Activated CD8-positive, alpha-beta memory T cell treated with anti-CD3 and anti-CD28 coated beads, Interleukin-2, amount 50 U/mL, for 24 hours (primary cell): ENCODE results near the gene OTUD4.
"Not testable (repeated sequence)": the region's sequence is repeated elsewhere in the genome, so short reads cannot be mapped to it uniquely, and the experiment has no call there.

ENCODE experiments used
- DNase-seq: peaks from one replicate; pipeline ENCODE4 v3.0.0-alpha.2; 2020; ENCODE audit errors: extremely low read depth

Gene OTUD4

GRCh38 chr4:145179861-145180297 lies 510 bp downstream of the OTUD4 start:
- not testable (repeated sequence) for DNase-seq

GRCh38 chr4:145179281-145179860 lies 1.0 kb downstream of the OTUD4 start:
- DNase-seq = peak; percentile 50

- DNase-seq = no peak
Measured at GRCh38 chr4:145178740-145179280, 1.6 kb downstream of the OTUD4 start.

GRCh38 chr4:145177906-145178538 lies 2.4 kb downstream of the OTUD4 start:
- DNase-seq = no peak

GRCh38 chr4:145177511-145177905 lies 2.9 kb downstream of the OTUD4 start:
- DNase-seq = no peak

GRCh38 chr4:145176641-145177432 lies 3.6 kb downstream of the OTUD4 start:
- no peak for DNase-seq

GRCh38 chr4:145171911-145172310 lies 8.5 kb downstream of the OTUD4 start:
- DNase-seq = no peak

- DNase-seq = no peak
Measured at GRCh38 chr4:145170223-145170622, 10.2 kb downstream of the OTUD4 start.

GRCh38 chr4:145168581-145169187 lies 11.7 kb downstream of the OTUD4 start:
- DNase-seq = no peak

GRCh38 chr4:145167887-145168286 lies 12.5 kb downstream of the OTUD4 start:
- no peak for DNase-seq

GRCh38 chr4:145161549-145161948 lies 18.8 kb downstream of the OTUD4 start:
- DNase-seq = no peak

- DNase-seq = no peak
Measured at GRCh38 chr4:145156986-145157385, 23.4 kb downstream of the OTUD4 start.

- DNase-seq = no peak
Measured at GRCh38 chr4:145155268-145155870, 25.0 kb downstream of the OTUD4 start.

GRCh38 chr4:145154573-145154972 lies 25.8 kb downstream of the OTUD4 start:
- no peak for DNase-seq

- DNase-seq = no peak
Measured at GRCh38 chr4:145153904-145154298, 26.5 kb downstream of the OTUD4 start.

- no peak for DNase-seq
Measured at GRCh38 chr4:145153181-145153903, 27.0 kb downstream of the OTUD4 start.

GRCh38 chr4:145148980-145149379 lies 31.4 kb downstream of the OTUD4 start:
- DNase-seq = no peak

- DNase-seq = not testable (repeated sequence)
Measured at GRCh38 chr4:145136219-145136618, 44.2 kb downstream of the OTUD4 start.

- DNase-seq = no peak
Measured at GRCh38 chr4:145132511-145133098, 47.8 kb downstream of the OTUD4 start.

- DNase-seq = no peak
Measured at GRCh38 chr4:145131848-145132247, 48.5 kb downstream of the OTUD4 start.
